Epithelial cell of alveolus of lung (primary cell): ENCODE data around the gene SCMH1. TPM values are rescaled to one million over a fixed set of nuclear protein-coding genes. Genes with fewer than 3 reads are reported as not detected.

Experiments
- total RNA-seq: library from RNA; depleted of rRNA; stranded (reverse); fragments of >200 nt; gene quantifications from 2 replicates; pipeline ENCODE4 v1.2.1, GENCODE V29; 2015

SCMH1 gene
- total RNA-seq, result 21.9 and 23.1 TPM in 2 replicates

GRCh38 chr1:41241749-41242341, at the start of gene SCMH1:
Gene SCMH1, minus strand, starts transcription at chr1:41242306. Its CDS starts 56,173 bp downstream, at chr1:41186133.

GRCh38 chr1:41021526-41022308, 220.4 kb downstream of the SCMH1 start, which contains the start of gene SLFNL1:
Gene SLFNL1, minus strand, starts transcription at chr1:41021725. Its CDS starts 1,065 bp downstream, at chr1:41020660.

GRCh38 chr1:40979241-40980067, 262.7 kb downstream of the SCMH1 start, which contains the start of gene CTPS1:
Gene CTPS1, plus strand, starts transcription at chr1:40979696. Its CDS starts 3,595 bp downstream, at chr1:40983291.

Other genes with a start within 250 kb of the SCMH1 start
- 0.39 and 1.4 TPM in 2 replicates for gene SLFNL1, start 220.6 kb downstream of the SCMH1 start, total RNA-seq
- gene FOXO6, start 119.1 kb upstream of the SCMH1 start, total RNA-seq, result not detected in 2 replicates
- not detected in 2 replicates for gene EDN2, start 242.4 kb upstream of the SCMH1 start, total RNA-seq